NCI-H748 (cell line): ENCODE data around the gene ZNF277.

Source experiments
- DNase-seq: peaks from one replicate; lab custom pipeline; 2025; ENCODE audit not compliant: unreplicated experiment; lab: John Stamatoyannopoulos, UW

Gene ZNF277

GRCh38 chr7:112385516-112385915 is 179.0 kb downstream of the ZNF277 start:
- DNase-seq, result no peak

GRCh38 chr7:112386619-112387018 is 180.1 kb downstream of the ZNF277 start:
- no peak for DNase-seq

- peak; percentile 34 for DNase-seq
Measured at GRCh38 chr7:112390167-112390566, 183.7 kb downstream of the ZNF277 start.

GRCh38 chr7:112391079-112391821 is 184.8 kb downstream of the ZNF277 start:
- peak; percentile 58 for DNase-seq

- DNase-seq, result peak; percentile 87
Measured at GRCh38 chr7:112391841-112392286, 185.4 kb downstream of the ZNF277 start.
